GM19238 (cell line): ENCODE data around the gene TTLL5.

Experiments
- DNase-seq: peaks from one replicate; pipeline ENCODE4 v3.0.0; 2011; ENCODE audit warnings: low spot score; ENCODE audit not compliant: insufficient read length

Gene TTLL5

DNA sequence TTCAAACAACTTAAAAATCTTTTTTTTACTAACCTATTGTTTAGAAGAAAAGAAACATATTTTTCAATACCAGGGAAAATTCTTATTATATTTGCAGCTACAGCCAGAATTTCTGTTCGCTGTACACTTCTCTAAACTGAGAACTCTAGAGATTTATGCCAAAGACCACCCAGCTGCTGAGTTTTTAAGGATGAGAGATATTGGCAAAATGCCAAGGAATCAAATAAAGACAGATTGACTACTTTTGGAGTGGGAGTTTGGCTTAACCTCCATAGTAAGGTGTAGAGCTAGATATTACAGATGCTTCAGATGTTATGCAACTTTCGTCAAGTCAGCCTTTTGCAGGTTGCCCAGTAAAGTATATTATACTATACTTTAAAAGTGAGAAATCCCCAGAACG lies 71.8 kb downstream of the TTLL5 start:
- no peak for DNase-seq

DNA sequence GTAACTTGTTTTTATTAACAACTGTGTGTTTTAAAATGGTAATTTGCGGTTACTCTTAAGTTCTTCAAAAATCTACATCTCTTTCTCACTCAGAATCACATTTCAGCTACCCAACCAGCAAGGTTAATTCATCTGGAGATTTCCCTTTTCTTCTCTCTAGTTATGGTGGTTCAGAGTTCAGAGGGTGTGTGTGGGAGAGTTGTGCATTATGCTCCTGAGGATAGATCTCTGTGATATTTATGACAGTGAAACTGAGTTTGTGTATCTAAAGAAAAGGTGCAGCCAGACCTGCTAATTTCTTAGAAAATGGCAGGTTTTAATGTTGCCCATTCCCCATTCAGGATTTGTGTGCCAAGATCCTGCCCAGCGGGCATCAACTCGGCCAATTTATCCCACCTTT lies 73.8 kb downstream of the TTLL5 start:
- no peak for DNase-seq

DNA sequence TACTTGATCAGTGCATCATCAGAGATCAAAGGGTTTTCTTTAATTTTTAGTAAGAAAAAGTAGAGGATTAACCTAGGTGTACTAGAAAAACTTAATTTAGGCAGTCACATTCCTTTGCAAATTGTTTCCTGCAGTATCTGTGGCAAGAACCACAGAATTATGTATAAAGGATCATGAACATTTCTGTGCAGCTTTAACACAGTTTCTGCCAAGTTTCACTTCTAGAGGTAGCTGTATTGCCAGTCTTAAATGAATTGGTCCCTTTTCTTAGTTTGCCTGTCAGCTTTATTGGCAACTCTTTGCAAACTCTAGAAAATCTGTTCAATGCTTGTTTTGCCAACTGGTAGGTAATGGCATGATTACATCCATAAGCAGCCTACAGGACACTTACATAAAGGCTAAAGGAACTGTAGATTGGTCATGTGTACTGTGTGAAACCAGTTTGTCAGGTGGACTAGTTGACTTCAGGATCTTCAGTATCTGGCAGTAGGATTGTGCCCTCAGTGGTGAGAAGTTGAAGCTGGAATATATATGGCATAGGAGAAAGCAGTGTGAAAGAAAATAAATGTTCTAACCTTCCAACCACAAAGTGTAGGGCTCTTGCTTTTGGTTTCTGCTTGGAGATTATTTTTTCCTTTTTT lies 75.9 kb downstream of the TTLL5 start:
- no peak for DNase-seq

DNA sequence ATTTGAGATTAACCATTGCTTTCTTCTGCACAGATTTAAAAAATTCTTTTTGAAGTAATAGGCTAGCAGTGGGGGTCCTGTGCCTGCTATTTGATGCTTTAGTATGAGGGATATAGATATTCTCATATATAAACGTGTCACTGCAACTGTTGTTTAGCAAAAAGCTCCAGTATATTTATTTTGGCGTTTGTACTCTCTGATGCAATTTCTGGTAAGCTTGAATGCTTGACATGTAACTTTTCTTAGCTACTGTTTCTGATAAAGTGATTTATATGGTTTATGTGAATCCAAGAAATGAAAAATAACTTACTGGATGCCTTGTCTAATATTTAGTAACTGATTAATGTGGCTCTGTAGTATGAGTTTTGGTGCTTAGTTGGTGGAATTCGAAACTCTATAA lies 77.1 kb downstream of the TTLL5 start:
- no peak for DNase-seq

DNA sequence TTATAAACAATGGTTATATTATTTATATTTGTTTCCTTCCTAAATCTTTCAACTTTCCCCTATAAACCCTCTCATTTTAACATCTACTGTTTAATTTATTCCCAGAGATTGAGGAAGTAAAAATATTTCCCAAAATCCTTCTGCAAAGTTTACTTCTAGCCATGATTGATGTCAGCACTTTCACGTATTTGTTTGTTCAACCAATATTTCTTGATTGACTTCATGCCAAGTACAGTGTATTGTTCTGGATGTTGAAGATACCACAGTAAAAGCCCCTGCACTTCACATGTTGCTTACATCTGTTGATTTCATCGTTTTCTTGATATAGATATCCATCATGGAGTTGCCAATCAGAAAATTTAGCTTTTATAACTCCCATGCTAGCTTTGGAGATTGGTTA lies 81.8 kb downstream of the TTLL5 start:
- no peak for DNase-seq

DNA sequence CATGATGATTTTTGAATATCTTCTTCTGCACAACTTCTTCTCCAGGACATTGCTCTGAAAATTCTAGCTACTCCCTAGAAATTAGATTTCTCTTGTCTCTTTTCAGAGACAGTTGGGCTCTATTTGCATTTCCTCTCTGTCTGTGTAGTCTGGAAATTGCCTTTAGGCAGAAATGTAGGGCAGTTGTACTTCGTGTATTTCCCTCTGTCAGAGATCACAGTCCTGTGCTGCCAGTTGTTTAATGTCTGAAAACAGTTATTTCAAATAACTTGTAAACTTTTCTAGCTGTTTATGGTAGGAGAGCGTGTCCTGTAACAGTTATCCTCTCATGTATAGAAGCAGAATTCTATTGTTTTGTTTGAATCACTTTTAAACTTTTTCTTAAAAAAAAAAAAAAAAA lies 86.9 kb downstream of the TTLL5 start:
- DNase-seq, result no peak

DNA sequence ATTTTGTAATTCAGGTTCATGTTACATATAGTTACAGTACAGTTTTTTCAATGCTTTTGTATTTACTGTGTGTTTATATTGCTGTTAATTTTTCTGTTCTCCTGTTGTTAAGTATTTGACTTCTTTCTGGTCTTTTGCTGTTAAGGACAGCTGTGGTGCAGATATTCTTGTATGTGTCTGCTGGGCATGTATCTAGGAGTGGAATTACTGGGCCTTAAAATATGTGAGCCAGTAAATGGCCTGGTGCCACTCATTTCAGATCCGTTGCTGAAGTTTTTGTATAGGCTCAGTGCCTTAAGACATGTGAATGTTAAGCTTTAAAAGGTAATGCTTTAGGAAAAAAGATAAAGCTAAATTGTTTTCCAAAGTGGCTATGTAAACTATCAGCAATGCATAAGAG lies 87.3 kb downstream of the TTLL5 start:
- no peak for DNase-seq

DNA sequence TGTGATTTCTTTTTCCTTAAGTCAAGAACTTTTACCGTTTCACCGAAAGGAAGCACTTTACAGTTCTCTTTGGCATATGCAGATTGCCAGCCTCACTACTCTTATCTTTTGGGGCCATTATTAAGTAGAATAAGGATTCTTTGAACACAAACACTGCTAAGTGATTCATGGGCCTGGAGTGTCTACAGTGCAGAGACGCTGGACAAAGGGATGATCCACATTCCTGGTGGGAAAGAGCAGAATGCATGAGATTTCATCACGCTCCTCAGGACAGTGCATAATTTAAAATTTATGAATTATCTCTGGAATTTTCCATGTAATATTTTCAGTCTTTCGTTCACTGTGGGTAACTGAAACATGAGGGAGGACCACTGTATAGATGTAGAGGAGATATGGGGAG lies 90.2 kb downstream of the TTLL5 start:
- no peak for DNase-seq

DNA sequence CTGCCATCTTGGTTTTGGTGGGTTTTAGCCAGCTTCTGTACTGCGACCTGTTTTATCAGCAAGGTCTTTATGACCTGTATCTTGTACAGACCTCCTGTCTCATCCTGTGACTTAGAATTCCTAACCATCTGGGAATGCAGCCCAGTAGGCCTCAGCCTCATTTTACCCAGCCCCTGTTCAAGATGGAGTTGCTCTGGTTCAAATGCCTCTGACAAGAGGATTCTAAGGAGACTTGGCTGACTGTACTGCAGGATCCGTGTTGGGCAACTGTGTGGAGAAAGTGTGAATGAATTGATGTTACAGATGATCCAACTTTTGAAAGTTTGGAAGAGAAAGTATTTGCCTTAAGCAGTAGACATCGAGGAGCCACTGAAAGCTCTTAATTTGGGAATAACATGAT lies 91.0 kb downstream of the TTLL5 start:
- no peak for DNase-seq

DNA sequence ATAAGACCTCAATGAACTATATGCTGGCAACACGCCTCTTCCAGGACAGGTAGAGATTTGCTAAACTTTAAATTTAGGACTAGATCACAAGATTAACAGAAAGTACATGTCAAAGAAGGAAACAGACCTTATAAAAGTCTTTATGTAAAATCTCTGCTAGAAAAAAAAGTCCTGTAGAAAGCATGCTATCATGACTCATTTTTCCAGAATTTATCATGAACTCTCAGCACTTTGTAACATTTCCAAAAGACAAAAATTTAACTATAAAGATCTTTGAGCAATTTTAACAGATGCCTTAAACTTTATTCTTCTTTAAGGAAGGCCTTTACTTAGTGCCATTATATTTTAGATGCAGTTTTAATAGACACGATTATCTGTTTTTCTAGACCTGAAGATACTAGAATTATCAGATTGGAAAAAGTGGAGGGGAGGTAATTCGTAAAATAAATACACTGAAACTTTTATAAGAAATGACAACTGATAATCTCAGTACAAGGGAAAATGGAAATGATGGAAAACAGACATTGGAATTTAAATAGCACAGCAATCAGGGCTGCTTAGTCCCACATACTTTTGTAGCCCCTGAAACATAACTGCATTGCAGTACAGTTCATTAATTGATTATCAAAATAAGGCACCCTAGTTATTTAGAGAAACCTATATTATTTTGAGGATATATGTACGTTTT lies 92.0 kb downstream of the TTLL5 start:
- DNase-seq, result no peak

DNA sequence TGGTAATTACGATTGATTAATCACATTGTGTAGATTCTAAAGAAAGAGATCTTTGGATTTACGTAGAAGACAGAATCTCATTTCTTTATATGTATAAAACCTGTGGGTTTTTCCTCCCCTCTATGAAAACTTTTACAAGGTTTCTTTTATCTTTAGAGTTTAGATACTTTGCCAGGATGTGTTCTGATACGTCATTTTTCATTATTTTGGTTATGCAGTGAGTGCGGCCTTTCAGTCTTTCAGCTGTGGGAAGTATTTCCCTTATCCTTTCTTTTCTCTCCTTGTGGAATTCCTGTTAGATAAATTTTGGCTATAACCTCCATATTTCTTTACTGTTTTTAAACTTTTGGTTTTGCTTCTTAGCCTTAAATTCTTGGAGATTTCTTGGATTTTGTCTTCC lies 92.7 kb downstream of the TTLL5 start:
- DNase-seq, result no peak

DNA sequence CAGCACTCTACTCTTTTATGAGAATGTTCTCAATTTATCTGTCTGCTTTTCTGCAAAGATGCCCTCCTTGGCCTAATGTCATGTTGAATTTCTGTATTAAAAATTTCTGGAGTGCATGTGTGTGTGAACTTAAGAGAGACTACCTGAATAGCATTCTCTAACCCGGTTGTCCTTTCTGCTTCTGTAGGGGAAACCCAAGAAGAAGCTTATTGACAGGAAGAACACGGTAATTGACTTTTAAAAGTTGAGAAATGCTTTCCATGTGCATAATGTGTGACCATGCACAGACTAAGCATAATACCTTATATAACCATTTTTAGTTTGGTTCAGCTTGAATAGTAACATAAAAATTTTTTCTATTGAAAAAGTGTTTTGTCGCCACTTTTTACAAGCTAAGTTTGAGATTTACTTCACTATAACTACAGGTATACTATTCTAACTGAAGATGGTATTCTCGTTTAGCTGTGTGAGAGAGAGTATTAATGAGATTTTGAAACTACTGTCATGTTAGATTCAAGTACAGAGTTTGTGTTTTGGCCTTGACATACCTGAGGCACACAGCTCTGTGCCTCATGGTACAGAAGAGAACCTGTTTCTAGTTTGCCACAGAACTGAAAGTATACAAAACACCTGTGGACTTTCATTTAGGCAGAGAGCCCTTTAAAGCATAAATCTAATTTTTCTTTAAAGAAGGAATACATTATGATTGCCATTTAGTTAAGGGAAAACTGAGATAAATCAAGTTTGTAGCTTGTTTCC lies 96.8 kb downstream of the TTLL5 start:
- DNase-seq, result no peak

DNA sequence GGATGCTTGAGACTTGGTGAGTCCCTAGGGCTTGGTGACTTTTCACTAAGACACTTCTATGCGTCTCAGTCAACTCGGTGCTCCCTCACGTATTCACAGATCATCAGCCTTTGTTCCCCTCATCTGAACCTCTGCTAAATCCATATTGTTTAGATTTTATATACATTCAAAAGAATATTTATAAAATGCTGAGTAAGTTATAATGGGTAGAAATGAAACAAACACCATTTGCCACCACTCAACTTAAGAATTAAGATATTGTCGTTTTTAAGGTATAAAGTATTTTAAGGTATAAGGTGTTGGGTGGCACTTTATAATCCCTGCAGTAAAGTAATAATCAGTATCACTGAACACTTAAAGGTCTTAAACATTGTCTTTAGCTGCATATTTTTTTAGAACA lies 103.0 kb downstream of the TTLL5 start:
- no peak for DNase-seq

DNA sequence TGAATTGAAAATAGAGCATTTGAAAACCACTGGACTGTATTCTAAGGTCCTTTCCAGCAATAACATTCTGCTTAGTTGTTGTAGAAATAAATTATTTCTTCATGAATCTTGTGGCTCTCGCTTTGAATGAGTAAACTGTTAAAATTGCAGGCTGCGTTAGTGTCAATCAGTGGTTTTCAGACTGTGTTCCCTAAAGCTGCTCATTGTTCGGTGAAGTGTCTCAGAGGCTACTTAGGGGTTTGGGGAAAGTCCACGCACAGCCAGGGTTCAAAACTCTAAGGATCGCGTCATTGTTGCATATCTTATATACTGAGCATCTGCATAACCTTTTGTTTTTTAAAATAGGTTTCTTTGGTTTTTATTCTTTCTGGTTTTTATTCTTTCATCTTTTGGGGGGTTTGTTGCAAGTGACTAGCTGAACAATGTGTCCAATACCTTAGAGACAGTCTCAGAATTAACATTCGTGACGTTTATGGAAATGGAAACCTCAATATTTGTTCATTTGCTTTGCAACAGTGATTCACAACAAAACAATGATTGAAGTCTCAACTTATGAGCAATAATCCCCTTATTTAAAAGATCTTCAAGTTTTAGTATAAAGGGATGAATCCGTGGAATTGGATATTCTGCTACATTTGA lies 108.1 kb downstream of the TTLL5 start:
- DNase-seq, result no peak

DNA sequence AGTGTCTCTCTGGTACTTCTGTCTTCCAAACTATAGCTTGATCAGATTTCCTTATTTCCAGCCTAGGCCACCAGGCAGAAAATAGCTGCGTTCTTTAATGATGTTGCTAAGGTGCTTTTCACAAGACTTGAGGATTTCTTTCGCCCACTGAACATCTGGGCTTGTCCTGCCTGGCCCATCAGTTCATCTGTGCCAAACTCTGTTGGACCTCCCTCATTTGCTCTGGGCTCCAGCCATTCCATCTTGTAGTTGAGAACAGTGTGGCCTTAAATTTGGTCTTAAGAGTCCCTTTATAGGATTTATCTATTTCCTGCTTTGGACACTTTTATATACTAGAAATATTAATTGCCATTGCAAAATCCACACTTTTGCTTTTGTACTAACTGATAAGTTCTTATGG lies 109.6 kb downstream of the TTLL5 start:
- DNase-seq, result no peak

DNA sequence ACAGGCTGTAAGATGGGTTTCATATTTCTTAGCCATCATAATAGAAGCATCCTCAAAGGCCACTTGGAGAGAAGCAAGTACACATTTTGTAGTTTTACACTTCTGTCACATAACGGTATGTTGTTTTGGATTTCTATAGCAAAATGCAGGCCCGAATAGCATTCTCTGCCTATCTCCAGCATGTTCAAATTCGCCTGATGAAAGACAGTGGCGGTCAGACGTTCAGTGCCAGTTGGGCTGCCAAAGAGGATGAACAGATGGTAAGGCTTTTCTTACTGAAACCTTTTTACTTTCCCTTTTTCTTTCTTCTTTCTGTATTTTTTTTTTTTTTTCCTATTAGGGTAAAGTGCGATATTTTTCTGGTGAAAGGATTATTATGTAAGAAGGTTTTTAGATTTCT lies 110.5 kb downstream of the TTLL5 start:
- no peak for DNase-seq

DNA sequence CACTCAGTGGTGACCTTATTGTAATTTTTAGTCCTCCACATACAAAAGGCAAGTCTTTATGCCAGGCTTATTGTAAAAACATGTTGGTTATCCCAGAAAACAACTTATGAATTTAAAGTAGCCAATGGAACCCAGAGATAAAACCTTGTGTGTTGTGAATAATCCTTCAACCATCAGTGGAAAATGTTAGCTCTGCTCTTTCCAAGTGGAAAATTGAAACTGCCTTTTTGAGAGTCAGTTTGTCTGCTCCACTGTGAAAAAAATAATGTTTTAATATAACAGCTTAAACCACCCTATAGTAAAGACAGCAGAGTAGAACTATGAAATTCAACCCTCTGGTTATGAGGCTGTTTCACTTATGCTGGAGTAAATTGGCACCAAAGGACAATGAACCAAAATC lies 112.0 kb downstream of the TTLL5 start:
- no peak for DNase-seq

DNA sequence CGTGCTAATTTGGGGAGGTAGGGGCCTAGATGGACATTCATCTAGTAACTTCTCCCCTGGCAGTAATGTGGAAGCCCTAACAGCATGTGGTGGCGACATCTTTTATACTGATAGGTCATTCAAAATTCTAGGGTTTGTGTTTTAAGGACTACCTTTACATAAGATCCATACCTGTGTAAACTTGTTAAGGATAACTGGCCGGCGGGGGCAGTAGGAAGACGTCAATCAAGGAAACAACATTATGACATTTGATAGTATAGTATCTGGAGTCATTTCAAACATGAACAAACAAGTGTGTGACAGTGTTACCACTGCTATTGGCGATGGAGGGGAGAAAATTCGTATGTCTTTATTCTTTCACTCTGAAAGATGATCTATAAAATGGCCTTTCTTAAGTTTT lies 120.0 kb downstream of the TTLL5 start:
- DNase-seq, result no peak

DNA sequence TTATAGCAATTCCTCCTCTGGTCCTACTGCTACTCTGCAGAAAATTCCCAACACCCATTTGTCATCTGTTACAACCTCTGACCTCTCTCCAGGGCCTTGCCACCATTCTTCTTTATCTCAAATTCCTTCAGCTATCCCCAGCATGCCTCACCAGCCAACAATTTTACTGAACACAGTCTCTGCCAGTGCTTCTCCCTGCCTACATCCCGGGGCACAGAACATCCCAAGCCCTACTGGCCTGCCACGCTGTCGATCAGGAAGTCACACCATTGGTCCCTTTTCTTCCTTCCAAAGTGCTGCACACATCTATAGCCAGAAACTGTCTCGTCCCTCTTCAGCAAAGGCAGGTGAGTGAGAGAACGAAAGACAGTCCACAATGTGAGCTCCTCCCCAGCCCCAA lies 122.1 kb downstream of the TTLL5 start:
- no peak for DNase-seq

DNA sequence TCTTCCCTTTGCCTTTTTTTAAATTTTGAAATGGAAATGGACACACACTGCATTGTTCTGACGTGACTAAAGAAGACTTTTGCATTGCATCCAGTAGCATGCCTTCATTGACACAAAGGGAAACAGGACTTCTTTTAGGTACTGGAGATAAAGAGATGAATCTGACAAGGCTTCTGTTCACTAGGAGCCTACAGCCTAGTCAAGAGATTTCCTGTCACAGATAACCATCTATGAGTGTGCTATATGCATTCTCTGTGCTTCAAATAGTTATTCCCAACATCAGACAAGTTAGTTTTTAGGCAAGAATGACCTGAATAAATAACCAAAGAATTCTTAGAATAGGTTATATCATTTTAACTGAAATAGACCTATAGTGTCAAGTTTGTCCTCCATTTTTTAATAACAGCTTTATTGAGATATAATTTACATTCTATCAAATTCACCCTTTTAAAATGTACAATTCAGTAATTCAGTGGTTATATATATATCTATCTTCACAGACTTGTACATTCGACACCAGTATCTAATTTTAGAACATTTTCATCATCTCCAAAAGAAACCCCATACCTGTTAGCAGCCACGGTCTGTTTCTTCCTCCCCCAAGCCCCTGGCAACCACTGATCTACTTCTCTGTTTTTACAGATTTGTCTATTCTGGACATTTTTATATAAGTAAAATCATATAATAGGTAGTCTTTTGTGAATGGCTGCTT lies 122.7 kb downstream of the TTLL5 start:
- no peak for DNase-seq

DNA sequence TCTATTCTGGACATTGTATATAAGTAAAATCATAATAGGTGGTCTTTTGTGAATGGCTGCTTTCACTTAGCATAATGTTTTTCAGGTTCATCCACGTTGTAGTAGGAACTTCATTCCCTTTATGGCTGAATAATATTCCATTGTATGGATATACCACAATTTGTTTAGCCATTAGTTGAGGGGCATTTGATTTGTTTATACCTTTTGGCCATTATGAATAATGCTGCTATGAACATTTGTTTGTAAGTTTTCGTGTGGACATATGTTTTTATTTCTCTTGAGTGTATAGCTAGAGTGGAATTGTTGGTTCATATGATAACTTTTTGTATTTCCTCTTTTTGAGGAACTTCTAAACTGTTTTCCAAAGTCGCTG lies 123.3 kb downstream of the TTLL5 start:
- DNase-seq, result no peak

DNA sequence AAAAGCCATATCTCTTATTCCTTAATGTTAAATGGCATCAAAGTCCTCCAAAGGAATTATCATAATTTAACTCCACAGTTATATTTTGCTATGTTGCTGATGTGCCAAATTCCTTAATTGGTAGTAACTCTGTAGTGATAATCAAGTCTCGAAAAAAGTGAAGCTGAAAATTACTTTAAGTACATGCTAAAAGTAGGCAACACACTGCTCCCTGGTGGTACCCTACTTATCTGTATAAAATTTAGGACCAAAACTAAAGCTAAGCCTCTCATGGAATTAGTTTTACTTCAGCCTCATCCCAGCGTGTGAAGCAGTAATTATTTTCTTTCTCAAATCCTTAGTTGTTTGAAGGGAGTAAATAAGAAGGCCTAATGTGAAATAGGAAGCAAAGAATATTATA lies 132.8 kb downstream of the TTLL5 start:
- DNase-seq, result no peak
